Thyroid gland (tissue), 4 donors: ENCODE measurements around the gene PIGV.

Source experiments
- CTCF ChIP-seq, 6 experiments: fragments of 200-600 bp in 3 of 6; fragments of 450-650 bp in 3 of 6; sonication (generic) in 3 of 6; IDR thresholded peaks; one replicate each; pipeline ENCODE4 v1.5.1; 2016 to 2019; ENCODE audit warnings: antibody characterized with exemption in 6 of 6, mild to moderate bottlenecking in 2 of 6, inconsistent platforms in 1 of 6, moderate library complexity in 1 of 6
- POLR2A ChIP-seq, 2 donors: fragments of 450-650 bp; IDR thresholded peaks; one replicate each; pipeline ENCODE4 v1.6.1; 2017; ENCODE audit warnings: antibody characterized with exemption in 2 of 2, mild to moderate bottlenecking in 2 of 2, moderate library complexity in 1 of 2

- TF ChIP-seq CTCF (IDR thresholded peaks at IDR 0.05): no peak
- TF ChIP-seq POLR2A (IDR thresholded peaks at IDR 0.05): no peak
These were observed 29.4 kb upstream of the PIGV start for GRCh38 chr1:26758358-26758757.
